Measurements from ENCODE around the gene PLEKHA6.

PLEKHA6 gene

GRCh38 chr1:204277563-204278219 is 82.0 kb downstream of the PLEKHA6 start:
- Histone ChIP-seq H3K27ac (no peak overlapping the region), H3K4me3 (no peak overlapping the region)

GRCh38 chr1:204275695-204276370 is 83.9 kb downstream of the PLEKHA6 start:
- Histone ChIP-seq H3K27ac (no peak overlapping the region), H3K4me3 (no peak overlapping the region)

- Histone ChIP-seq H3K27ac (no peak overlapping the region), H3K4me3 (no peak overlapping the region)
Observed at GRCh38 chr1:204274446-204274845, 85.3 kb downstream of the PLEKHA6 start.

- Histone ChIP-seq H3K27ac (no peak overlapping the region), H3K4me3 (no peak overlapping the region)
Observed at GRCh38 chr1:204272505-204272904, 87.2 kb downstream of the PLEKHA6 start.

DNA sequence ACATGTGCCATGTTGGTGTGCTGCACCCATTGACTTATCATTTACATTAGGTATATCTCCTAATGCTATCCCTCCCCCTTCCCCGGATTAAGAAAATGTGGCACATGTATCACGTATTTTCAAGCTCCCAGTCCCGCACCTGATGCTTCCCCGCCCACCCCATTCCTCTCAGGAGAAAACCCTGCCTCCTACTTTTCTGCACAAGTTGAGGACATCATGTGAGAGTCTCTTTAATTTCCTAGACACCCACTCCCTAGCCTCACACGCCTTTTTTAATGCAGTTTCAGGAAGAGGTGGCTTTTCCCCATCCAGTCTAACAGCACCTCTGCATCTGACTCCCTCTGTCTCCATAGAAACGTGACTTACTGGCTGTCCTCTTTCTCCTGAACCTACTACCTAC is 87.8 kb downstream of the PLEKHA6 start:
- H3K4me3 ChIP-seq, result no peak overlapping the region
- no peak overlapping the region for H3K27ac ChIP-seq

- no peak overlapping the region for H3K4me3 ChIP-seq
Observed at GRCh38 chr1:204268101-204268500, 91.6 kb downstream of the PLEKHA6 start.

GRCh38 chr1:204267191-204267601 is 92.5 kb downstream of the PLEKHA6 start:
- H3K4me3 ChIP-seq, result no peak overlapping the region
- no peak overlapping the region for H3K27ac ChIP-seq

More at GRCh38 chr1:204268101-204268500, 91.6 kb downstream of the PLEKHA6 start:
- H3K27ac ChIP-seq, result no peak overlapping the region

DNA sequence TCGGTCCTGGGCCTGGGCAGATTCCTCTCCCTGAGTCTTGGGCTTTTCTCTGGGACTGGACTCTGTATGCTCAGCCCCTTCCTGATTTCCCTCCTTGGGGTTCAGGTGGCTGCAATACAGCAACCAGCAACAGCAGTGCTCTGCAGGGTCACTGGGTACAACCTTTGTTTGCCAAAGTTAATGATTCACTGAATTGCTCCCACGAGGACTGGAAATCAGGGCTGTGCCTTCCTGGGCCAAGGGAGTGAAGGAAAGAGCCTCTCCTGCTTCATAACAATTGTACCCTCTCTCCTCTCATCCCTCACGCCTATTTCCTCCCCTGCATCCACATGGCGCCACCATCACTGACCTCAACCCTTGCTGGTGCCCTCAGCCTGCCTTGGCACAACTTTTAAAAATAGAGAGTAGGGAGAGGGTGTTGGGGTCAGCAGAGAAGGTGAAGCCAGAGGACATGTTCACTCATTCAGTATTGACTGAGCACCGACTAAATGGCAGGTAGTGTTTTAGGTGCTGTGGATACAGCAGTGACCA is 93.2 kb downstream of the PLEKHA6 start:
- H3K27ac ChIP-seq, result no peak overlapping the region
- H3K4me3 ChIP-seq, result no peak overlapping the region

- Histone ChIP-seq H3K4me3 (no peak overlapping the region), H3K27ac (no peak overlapping the region)
Observed at GRCh38 chr1:204265665-204266064, 94.1 kb downstream of the PLEKHA6 start.

DNA sequence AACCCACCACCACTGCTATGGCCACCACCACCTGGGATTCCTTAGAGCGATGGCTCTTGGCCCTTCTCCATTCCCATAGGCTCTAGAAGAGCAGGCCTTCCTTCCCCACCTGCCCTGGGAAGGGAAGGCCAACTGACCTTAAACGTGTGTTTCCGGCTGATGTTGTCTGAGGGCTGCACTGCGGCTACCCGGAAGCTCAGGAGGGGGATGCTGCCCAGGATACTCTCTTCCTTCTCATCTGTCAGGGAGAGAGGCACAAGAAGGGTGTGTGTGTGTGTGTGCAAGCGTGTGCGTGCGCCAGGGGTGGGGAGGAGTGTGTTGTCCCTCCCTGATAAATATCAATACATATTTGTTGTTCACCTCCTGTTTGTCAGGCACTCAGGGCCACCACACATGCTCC is 94.9 kb downstream of the PLEKHA6 start:
- H3K4me3 ChIP-seq, result no peak overlapping the region
- no peak overlapping the region for H3K27ac ChIP-seq

DNA sequence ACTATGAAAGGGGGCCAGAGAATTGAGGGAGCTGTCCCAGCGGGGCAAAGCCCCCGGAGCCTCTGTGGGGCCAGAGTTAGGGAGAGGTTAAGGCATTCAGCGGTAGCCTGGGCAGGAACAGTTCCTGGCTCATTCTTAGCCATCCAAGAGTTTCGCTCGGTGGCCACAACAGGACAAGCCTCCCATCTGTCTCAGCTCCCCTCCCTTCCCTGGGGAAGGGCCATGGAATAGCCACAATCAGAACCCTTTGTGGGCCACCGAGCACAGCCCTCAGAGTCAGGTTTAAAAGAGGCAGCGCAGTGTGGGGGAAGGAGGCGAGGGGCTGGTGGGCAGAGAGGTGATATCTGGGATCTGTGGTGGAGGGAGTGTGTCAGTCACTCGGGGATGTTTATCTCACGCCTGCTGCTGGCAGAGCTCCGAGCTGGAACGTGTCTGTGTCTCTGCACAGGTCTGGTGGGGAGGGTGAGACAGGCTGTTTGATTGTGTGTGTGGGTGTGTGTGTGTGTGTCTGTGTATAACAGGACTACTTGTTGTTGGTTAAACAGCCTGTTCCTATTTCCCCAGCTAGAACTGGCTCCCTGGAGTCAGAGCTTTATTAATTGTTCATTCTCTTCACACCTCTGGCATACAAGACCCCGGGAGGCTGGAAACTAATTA is 96.3 kb downstream of the PLEKHA6 start:
- no peak overlapping the region for H3K4me3 ChIP-seq
- H3K27ac ChIP-seq, result peak overlapping the region in 1 of 21 experiments; percentile 19

- Histone ChIP-seq H3K27ac (no peak overlapping the region), H3K4me3 (no peak overlapping the region)
Observed at GRCh38 chr1:204262506-204263253, 97.0 kb downstream of the PLEKHA6 start.

- Histone ChIP-seq H3K4me3 (no peak overlapping the region), H3K27ac (no peak overlapping the region)
Observed at GRCh38 chr1:204261746-204262505, 97.8 kb downstream of the PLEKHA6 start.

GRCh38 chr1:204261266-204261665 is 98.5 kb downstream of the PLEKHA6 start:
- no peak overlapping the region for H3K4me3 ChIP-seq
- no peak overlapping the region for H3K27ac ChIP-seq

DNA sequence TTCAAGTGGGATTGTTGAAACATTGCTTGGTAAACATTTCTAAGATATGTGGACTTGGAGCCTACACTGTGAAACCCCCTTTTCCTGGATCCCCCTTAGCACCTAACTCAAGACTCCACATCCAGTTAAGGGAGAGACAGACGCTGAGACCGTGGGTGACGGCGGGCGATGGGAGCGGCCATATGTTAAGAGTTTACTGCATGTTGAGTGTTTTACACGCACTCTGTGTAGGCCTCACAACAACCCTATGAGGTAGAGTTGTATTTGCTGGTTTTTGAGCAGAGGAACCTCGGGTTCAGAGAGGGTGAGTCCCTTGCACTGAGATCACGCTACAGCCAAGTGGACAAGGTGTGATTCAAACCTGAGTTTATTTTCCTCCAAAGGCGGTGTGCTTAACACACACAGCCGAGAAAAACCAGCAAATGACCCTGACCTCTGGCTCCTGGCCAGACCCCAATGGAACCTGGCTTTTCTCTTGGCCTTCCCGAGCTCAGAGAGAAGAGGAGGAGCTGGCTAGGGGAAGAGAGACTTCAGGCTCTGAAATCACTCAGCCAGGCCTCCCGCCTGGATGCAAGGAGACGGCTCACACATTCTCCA is 99.0 kb downstream of the PLEKHA6 start:
- no peak overlapping the region for H3K4me3 ChIP-seq
- H3K27ac ChIP-seq, result no peak overlapping the region

- Histone ChIP-seq H3K4me3 (no peak overlapping the region), H3K27ac (no peak overlapping the region)
Observed at GRCh38 chr1:204259782-204260181, 99.9 kb downstream of the PLEKHA6 start.

DNA sequence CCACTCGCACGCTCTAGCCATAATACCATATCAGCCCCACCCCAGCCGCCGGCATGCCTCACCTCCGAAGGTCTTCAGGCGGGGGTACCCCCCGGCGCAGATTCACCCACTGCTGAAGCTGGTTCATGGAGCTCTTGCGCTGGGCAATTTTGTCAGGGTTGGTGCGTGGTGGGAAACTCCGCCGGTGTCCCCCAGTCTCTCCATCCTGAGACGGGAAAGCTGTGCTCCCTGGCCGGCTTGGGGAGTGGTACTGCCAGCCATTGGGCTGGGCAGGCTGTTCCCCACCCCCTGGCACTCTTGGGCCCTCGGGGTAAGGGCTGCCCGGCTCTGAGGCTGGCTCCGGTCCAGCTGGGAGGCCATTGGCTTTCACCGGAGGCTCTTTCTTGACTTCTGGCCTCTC is 100.5 kb downstream of the PLEKHA6 start:
- no peak overlapping the region for H3K27ac ChIP-seq
- H3K4me3 ChIP-seq, result no peak overlapping the region

- H3K4me3 ChIP-seq, result no peak overlapping the region
- H3K27ac ChIP-seq, result peak overlapping the region in 1 of 21 experiments; percentile 16
Observed at GRCh38 chr1:204258213-204259115, 101.3 kb downstream of the PLEKHA6 start.

All from skin epidermis (tissue), 12 donors.